Psoas muscle (tissue), 8 donors: ENCODE results near the gene LSS. TPM values are rescaled to one million over a fixed set of nuclear protein-coding genes. Genes with fewer than 3 reads are reported as not detected.

ENCODE experiments used
- ATAC-seq, 4 donors: fragments of 200-7000 bp; cut with Tn5 transposase; one replicate each; pipeline ENCODE4 v1.9.1; 2020; ENCODE audit warnings: moderate library complexity in 3 of 4, mild to moderate bottlenecking in 2 of 4
- DNase-seq, 2 donors: peaks; one replicate each; pipeline ENCODE4 v3.0.0-alpha.2; 2020
- H3K27ac ChIP-seq: fragments of 200-600 bp; one replicate; pipeline ENCODE4 v1.8.0; 2022
- H3K27me3 ChIP-seq, 3 donors: fragments of 200-600 bp in 1 of 3; one replicate each; pipeline versions ENCODE4 v1.6.1 to v1.8.0; 2013 to 2022; ENCODE audit warnings: low read length in 2 of 3, mild to moderate bottlenecking in 2 of 3, moderate library complexity in 1 of 3; ENCODE audit not compliant: insufficient read depth in 3 of 3
- H3K36me3 ChIP-seq, 2 donors: fragments of 200-600 bp in 1 of 2; one replicate each; pipeline versions ENCODE4 v1.6.1 to v1.8.0; 2013 to 2022; ENCODE audit warnings: low read depth in 1 of 2, mild to moderate bottlenecking in 1 of 2, moderate library complexity in 1 of 2; ENCODE audit not compliant: insufficient read depth in 1 of 2
- H3K4me1 ChIP-seq: fragments of 200-600 bp; one replicate; pipeline ENCODE4 v1.8.0; 2022
- H3K4me3 ChIP-seq: fragments of 200-600 bp; one replicate; pipeline ENCODE4 v1.8.0; 2022; ENCODE audit warnings: mild to moderate bottlenecking
- H3K9me3 ChIP-seq: fragments of 200-600 bp; one replicate; pipeline ENCODE4 v1.8.0; 2022
- CTCF ChIP-seq: fragments of 200-600 bp; IDR thresholded peaks from one replicate; pipeline ENCODE4 v1.8.0; 2022; ENCODE audit warnings: antibody characterized with exemption
- WGBS, 3 donors: extraction: QIAGEN DNeasy Blood & Tissue Kit; methylation state at CpG; one replicate each; pipeline versions ENCODE4 v1.1.6 to v1.1.7; 2013; 5-methylcytosine and 5-hydroxymethylcytosine counted together
- intact Hi-C, 2 donors: fragments of 100-400 bp; cut with DNase I; formaldehyde crosslinking; loops; one replicate each; pipeline versions ENCODE4 v1.11.0 to v1.14.2; 2022
- polyA plus RNA-seq, 3 donors: library from polyadenylated mRNA; stranded (reverse); fragments of 200-250 nt; gene quantifications; one replicate each; pipeline ENCODE4 v1.2.3, GENCODE V29; 2013
- total RNA-seq, 4 donors: library from RNA; stranded (reverse); fragmentation: NEBNext Ultra II Directional in 2 of 4; extraction: Animal tissue kit (Norgen Biotek cat#: 25700) in 2 of 4; gene quantifications; one replicate each; pipeline versions ENCODE4 v1.2.1 to v1.2.4, GENCODE V29; 2021 to 2023
- donor health status: healthy with polysubstance abuse.
- donor health status: DM: no; HTN: no; CAD: no; lungs with moderate emphysema.
- donor health status: Bipolar disorder and iron deficiency.
- donor health status: healthy.
- donor health status: DM: yes; HTN: yes; CAD: no.
- donor health status: DM: no; HTN: no; CAD: no.
- donor health status: DM: no; HTN: no; CAD: no.
- donor health status: DM: yes; HTN: yes; CAD: no.

LSS gene
- total and polyA plus RNA-seq, 7 donors: 10.7 to 31.5 (median 24.8) TPM

GRCh38 chr21:46220275-46220810, 8.2 kb downstream of the LSS start:
- H3K4me1 ChIP-seq: peaks cover 6% of the 10 kb centered on the region
- no peak overlapping the region for H3K4me3 ChIP-seq
- DNase-seq: no peak
- no peaks in the 10 kb centered on the region for H3K27me3 ChIP-seq
- no peak for TF ChIP-seq CTCF
- no peak overlapping the region for H3K27ac ChIP-seq
- peaks cover 0 to 50% of the 10 kb centered on the region in 2 donors for H3K36me3 ChIP-seq
- H3K9me3 ChIP-seq: no peaks in the 10 kb centered on the region
- intact Hi-C loops: loop anchor here in 1 of 2 donors (10.0 kb wide), 1 partner anchor 174 kb away; no protein-coding TSS in a partner anchor
- WGBS, 3 donors: 73 to 87% (median 83%) methylated on average over 13 of the region's 13 CpGs
- ATAC-seq: no peak

GRCh38 chr21:46219591-46220239, 8.9 kb downstream of the LSS start:
- Histone ChIP-seq H3K27me3 (no peaks in the 10 kb centered on the region), H3K4me3 (no peak overlapping the region), H3K9me3 (no peaks in the 10 kb centered on the region), H3K4me1 (peaks cover 4% of the 10 kb centered on the region), H3K27ac (no peak overlapping the region), H3K36me3 (peaks cover 0 to 55% of the 10 kb centered on the region in 2 donors)
- DNase-seq (no peak), ATAC-seq (no peak)
- intact Hi-C loops: loop anchor here in 1 of 2 donors (10.0 kb wide), 1 partner anchor 175 kb away; no protein-coding TSS in a partner anchor
- WGBS, 3 donors: 68 to 79% (median 75%) methylated on average over 13 of the region's 13 CpGs
- no peak for TF ChIP-seq CTCF

GRCh38 chr21:46218906-46219590, 9.5 kb downstream of the LSS start:
- no peaks in the 10 kb centered on the region for H3K9me3 ChIP-seq
- H3K27me3 ChIP-seq: no peaks in the 10 kb centered on the region
- peaks cover 4% of the 10 kb centered on the region for H3K4me1 ChIP-seq
- peaks cover 0 to 62% of the 10 kb centered on the region in 2 donors for H3K36me3 ChIP-seq
- WGBS, 3 donors: 79 to 93% (median 81%) methylated on average over 16 of the region's 16 CpGs
- H3K4me3 ChIP-seq: no peak overlapping the region
- TF ChIP-seq CTCF: no peak
- ATAC-seq: no peak
- intact Hi-C loops: no loop called here
- no peak overlapping the region for H3K27ac ChIP-seq
- no peak for DNase-seq

GRCh38 chr21:46217511-46218196, 10.9 kb downstream of the LSS start:
- no peak for ATAC-seq
- H3K4me3 ChIP-seq: no peak overlapping the region
- intact Hi-C loops: no loop called here
- no peaks in the 10 kb centered on the region for H3K9me3 ChIP-seq
- H3K27me3 ChIP-seq: no peaks in the 10 kb centered on the region
- WGBS, 3 donors: 90 to 93% (median 93%) methylated on average over 22 of the region's 22 CpGs
- no peak for DNase-seq
- peaks cover 4% of the 10 kb centered on the region for H3K4me1 ChIP-seq
- TF ChIP-seq CTCF: no peak
- H3K27ac ChIP-seq: no peak overlapping the region
- peaks cover 0 to 70% of the 10 kb centered on the region in 2 donors for H3K36me3 ChIP-seq
